ENCODE data around the gene UTS2R.

- TF ChIP-seq, protein P1, sequence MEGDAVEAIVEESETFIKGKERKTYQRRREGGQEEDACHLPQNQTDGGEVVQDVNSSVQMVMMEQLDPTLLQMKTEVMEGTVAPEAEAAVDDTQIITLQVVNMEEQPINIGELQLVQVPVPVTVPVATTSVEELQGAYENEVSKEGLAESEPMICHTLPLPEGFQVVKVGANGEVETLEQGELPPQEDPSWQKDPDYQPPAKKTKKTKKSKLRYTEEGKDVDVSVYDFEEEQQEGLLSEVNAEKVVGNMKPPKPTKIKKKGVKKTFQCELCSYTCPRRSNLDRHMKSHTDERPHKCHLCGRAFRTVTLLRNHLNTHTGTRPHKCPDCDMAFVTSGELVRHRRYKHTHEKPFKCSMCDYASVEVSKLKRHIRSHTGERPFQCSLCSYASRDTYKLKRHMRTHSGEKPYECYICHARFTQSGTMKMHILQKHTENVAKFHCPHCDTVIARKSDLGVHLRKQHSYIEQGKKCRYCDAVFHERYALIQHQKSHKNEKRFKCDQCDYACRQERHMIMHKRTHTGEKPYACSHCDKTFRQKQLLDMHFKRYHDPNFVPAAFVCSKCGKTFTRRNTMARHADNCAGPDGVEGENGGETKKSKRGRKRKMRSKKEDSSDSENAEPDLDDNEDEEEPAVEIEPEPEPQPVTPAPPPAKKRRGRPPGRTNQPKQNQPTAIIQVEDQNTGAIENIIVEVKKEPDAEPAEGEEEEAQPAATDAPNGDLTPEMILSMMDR (IDR thresholded peaks at IDR 0.05): no peak
- no peak for TF ChIP-seq POLR2A (IDR thresholded peaks at IDR 0.05)
- TF ChIP-seq POLR2AphosphoS5 (IDR thresholded peaks at IDR 0.05): no peak
Observed at GRCh38 chr17:82390015-82390859, 18.7 kb downstream of the UTS2R start.

Measured in upper lobe of left lung (tissue), 4 donors.